Fibroblast of lung (primary cell): ENCODE measurements around the gene CSGALNACT2. TPM values are rescaled to one million over a fixed set of nuclear protein-coding genes. Genes with fewer than 3 reads are reported as not detected.

Source experiments
- DNase-seq, 2 donors: peaks; one replicate each; pipeline versions ENCODE4 v3.0.0 to v3.0.0-alpha.2; 2010; ENCODE audit warnings: low read depth in 2 of 2
- H2AFZ ChIP-seq: 2 replicates; pipeline ENCODE4 v1.5.1; 2012; ENCODE audit warnings: low read length, control low read depth, inconsistent platforms
- H3K27ac ChIP-seq: 2 replicates; pipeline ENCODE4 v1.5.1; 2011; ENCODE audit warnings: low read length, control low read depth; ENCODE audit not compliant: insufficient read depth
- H3K27me3 ChIP-seq: 2 replicates; pipeline ENCODE4 v1.5.1; 2011; ENCODE audit warnings: mild to moderate bottlenecking, low read length; ENCODE audit not compliant: control insufficient read depth, insufficient read depth
- H3K36me3 ChIP-seq: 2 replicates; pipeline ENCODE4 v1.5.1; 2011; ENCODE audit warnings: low read length; ENCODE audit not compliant: control insufficient read depth, insufficient read depth
- H3K4me1 ChIP-seq: 2 replicates; pipeline ENCODE4 v1.5.1; 2011; ENCODE audit warnings: low read length; ENCODE audit not compliant: control insufficient read depth, insufficient read depth; ENCODE audit errors: extremely low read depth
- H3K4me2 ChIP-seq: 2 replicates; pipeline ENCODE4 v1.5.1; 2011; ENCODE audit warnings: low read length, control low read depth; ENCODE audit not compliant: insufficient read depth; ENCODE audit errors: extremely low read depth
- H3K4me3 ChIP-seq, 4 experiments: fragments of 200-600 bp in 1 of 4; sonication (generic) in 1 of 4; replicated peaks in 1 of 4; 2 replicates each; pipeline ENCODE4 v1.5.1; 2011 to 2016; ENCODE audit warnings: low read length in 4 of 4, low read depth in 3 of 4, mild to moderate bottlenecking in 3 of 4, control low read depth in 2 of 4, inconsistent platforms in 1 of 4, mixed read lengths in 1 of 4; ENCODE audit not compliant: insufficient read depth in 1 of 4; ENCODE audit errors: control extremely low read depth in 1 of 4
- H3K79me2 ChIP-seq: 2 replicates; pipeline ENCODE4 v1.5.1; 2012; ENCODE audit warnings: mild to moderate bottlenecking, low read length, inconsistent platforms; ENCODE audit not compliant: control insufficient read depth, insufficient read depth
- H3K9ac ChIP-seq: 2 replicates; pipeline ENCODE4 v1.5.1; 2011; ENCODE audit warnings: mild to moderate bottlenecking, low read length, control low read depth; ENCODE audit not compliant: insufficient read depth
- H3K9me3 ChIP-seq: 2 replicates; pipeline ENCODE4 v1.5.1; 2012; ENCODE audit warnings: low read depth, low read length; ENCODE audit not compliant: control insufficient read depth, insufficient read depth
- H4K20me1 ChIP-seq: 2 replicates; pipeline ENCODE4 v1.5.1; 2011; ENCODE audit warnings: low read length; ENCODE audit not compliant: control insufficient read depth, insufficient read depth; ENCODE audit errors: extremely low read depth
- EZH2 ChIP-seq: IDR thresholded peaks from 2 replicates; pipeline ENCODE4 v1.5.1; 2012; ENCODE audit warnings: low read length, control low read depth, mild to moderate bottlenecking; ENCODE audit errors: missing control alignments
- polyA plus RNA-seq, 2 donors: library from polyadenylated mRNA; depleted of rRNA in 1 of 2; stranded (reverse) in 1 of 2; unstranded in 1 of 2; fragments of >200 nt; gene quantifications; 2 replicates each; pipeline ENCODE4 v1.2.1, GENCODE V29; 2011 to 2012; ENCODE audit warnings: missing spikeins in 1 of 2
- total RNA-seq: library from RNA; depleted of rRNA; stranded (reverse); fragments of >200 nt; gene quantifications from 2 replicates; pipeline ENCODE4 v1.2.1, GENCODE V29; 2014
- TF ChIP-seq, protein P1 (sequence below), 2 donors: IDR thresholded peaks in 1 of 2; conservative IDR thresholded peaks in 1 of 2; 1 replicate in 1 of 2; 2 replicates in 1 of 2; pipeline ENCODE4 v1.5.1; 2011 to 2012; ENCODE audit warnings: low read length in 2 of 2, control low read depth in 1 of 2, inconsistent platforms in 1 of 2, low read depth in 1 of 2, mild to moderate bottlenecking in 1 of 2

The CSGALNACT2 gene
- total and polyA plus RNA-seq, 2 donors (not counting 1 experiment from before 2014, with no cell fraction given) = 38.6 to 46.9 TPM

DNA sequence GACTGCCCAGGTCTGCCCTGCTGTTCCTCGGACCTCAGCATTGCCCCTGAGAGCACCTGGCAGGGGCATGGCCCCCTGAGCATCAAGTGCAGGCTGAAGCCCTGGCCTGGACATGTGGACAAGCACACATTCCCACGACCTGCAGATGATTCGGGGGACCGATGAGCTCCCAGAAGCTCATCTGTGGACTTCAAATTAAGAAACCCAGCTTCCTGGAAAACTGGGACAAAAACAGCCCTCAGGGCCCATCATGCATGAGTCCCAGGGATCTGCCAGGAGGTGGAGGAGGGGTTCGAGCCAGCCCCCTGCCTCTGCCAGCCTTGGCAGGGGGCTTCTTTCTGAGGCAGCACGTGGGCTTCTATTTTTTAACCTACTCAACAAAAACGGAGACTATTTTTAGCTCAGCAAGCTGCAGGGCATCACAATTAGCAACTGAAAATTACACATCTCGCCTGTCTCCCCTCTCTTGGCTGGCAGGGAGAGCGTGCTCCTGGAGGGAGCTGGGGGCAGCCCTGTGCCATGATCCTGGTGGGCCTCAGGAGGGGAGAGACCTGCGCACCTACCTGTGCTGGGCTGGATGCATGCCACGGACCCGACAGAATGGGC, 76.8 kb downstream of the CSGALNACT2 start:
- Histone ChIP-seq H3K4me3 (no peak overlapping the region), H3K79me2 (no peaks in the 10 kb centered on the region), H3K27me3 (no peaks in the 10 kb centered on the region), H3K36me3 (no peaks in the 10 kb centered on the region), H3K4me2 (no peak overlapping the region), H2AFZ (no peak overlapping the region), H3K9ac (no peak overlapping the region), H4K20me1 (no peaks in the 10 kb centered on the region), H3K4me1 (no peaks in the 10 kb centered on the region), H3K9me3 (no peaks in the 10 kb centered on the region), H3K27ac (no peak overlapping the region)
- no peak for DNase-seq
- TF ChIP-seq, protein P1, sequence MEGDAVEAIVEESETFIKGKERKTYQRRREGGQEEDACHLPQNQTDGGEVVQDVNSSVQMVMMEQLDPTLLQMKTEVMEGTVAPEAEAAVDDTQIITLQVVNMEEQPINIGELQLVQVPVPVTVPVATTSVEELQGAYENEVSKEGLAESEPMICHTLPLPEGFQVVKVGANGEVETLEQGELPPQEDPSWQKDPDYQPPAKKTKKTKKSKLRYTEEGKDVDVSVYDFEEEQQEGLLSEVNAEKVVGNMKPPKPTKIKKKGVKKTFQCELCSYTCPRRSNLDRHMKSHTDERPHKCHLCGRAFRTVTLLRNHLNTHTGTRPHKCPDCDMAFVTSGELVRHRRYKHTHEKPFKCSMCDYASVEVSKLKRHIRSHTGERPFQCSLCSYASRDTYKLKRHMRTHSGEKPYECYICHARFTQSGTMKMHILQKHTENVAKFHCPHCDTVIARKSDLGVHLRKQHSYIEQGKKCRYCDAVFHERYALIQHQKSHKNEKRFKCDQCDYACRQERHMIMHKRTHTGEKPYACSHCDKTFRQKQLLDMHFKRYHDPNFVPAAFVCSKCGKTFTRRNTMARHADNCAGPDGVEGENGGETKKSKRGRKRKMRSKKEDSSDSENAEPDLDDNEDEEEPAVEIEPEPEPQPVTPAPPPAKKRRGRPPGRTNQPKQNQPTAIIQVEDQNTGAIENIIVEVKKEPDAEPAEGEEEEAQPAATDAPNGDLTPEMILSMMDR (conservative IDR thresholded peaks at IDR 0.05 in 1 of 2, IDR thresholded peaks at IDR 0.05 in 1 of 2; ENCODE audit: low read depth in 1 of 2, low read length in 2 of 2) = no peak
- TF ChIP-seq EZH2 = no peak

GRCh38 chr10:43215758-43216455, 77.7 kb downstream of the CSGALNACT2 start:
- no peaks in the 10 kb centered on the region for H3K79me2 ChIP-seq
- TF ChIP-seq EZH2 = no peak
- TF ChIP-seq, protein P1 (conservative IDR thresholded peaks at IDR 0.05 in 1 of 2, IDR thresholded peaks at IDR 0.05 in 1 of 2; ENCODE audit: low read depth in 1 of 2, low read length in 2 of 2) = no peak
- H2AFZ ChIP-seq = no peak overlapping the region
- H3K27me3 ChIP-seq = no peaks in the 10 kb centered on the region
- no peak overlapping the region for H3K27ac ChIP-seq
- no peak for DNase-seq
- H4K20me1 ChIP-seq = no peaks in the 10 kb centered on the region
- no peak overlapping the region for H3K4me2 ChIP-seq
- H3K9ac ChIP-seq = no peak overlapping the region
- H3K9me3 ChIP-seq = no peaks in the 10 kb centered on the region
- H3K4me3 ChIP-seq = no peak overlapping the region
- no peaks in the 10 kb centered on the region for H3K4me1 ChIP-seq
- no peaks in the 10 kb centered on the region for H3K36me3 ChIP-seq

DNA sequence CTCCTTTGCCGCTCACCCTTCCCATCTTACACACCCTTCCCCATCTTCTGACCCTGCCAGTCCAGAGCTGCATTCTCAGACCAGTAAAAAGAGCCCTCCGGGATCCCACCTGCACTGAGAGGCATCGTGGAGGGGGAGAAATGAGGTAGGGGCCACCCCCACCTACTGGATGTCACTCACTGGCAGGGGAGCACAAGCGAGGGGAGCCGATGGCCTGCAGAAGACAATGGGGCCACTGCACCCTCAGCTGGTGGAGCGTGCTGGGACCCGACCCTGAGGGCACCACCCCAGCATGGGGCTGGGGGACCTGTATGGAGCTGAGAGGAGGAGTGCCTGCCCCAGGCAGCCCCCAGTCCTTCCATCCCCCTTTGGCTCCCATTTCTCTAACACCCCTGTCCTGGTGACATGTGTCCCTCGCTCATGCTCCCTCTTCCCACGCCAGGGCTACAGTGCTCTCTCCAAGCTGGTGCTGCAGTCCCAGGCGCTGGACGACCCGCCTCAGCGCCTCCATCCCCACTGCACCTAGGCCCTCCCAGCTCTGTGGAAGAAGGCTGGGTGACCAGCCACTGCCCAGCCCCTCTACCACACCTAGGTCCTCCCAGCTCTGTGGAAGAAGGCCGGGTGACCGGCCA, 78.8 kb downstream of the CSGALNACT2 start:
- Histone ChIP-seq H3K4me1 (no peaks in the 10 kb centered on the region), H3K4me3 (no peak overlapping the region), H3K9me3 (no peaks in the 10 kb centered on the region), H2AFZ (no peak overlapping the region), H3K79me2 (no peaks in the 10 kb centered on the region), H4K20me1 (no peaks in the 10 kb centered on the region), H3K9ac (no peak overlapping the region), H3K36me3 (no peaks in the 10 kb centered on the region), H3K27me3 (no peaks in the 10 kb centered on the region), H3K27ac (no peak overlapping the region), H3K4me2 (no peak overlapping the region)
- DNase-seq = no peak
- TF ChIP-seq, protein P1 (conservative IDR thresholded peaks at IDR 0.05 in 1 of 2, IDR thresholded peaks at IDR 0.05 in 1 of 2; ENCODE audit: low read depth in 1 of 2, low read length in 2 of 2) = no peak
- no peak for TF ChIP-seq EZH2
